Activated T-cell treated with anti-CD3 and anti-CD28 coated beads, Interleukin-2, amount 50 U/mL, for 48 hours (primary cell): ENCODE data around the gene COL26A1.

Experiments used
- DNase-seq, 2 experiments: peaks; one replicate each; pipeline ENCODE4 v3.0.0-alpha.2; 2020

COL26A1 gene

DNA sequence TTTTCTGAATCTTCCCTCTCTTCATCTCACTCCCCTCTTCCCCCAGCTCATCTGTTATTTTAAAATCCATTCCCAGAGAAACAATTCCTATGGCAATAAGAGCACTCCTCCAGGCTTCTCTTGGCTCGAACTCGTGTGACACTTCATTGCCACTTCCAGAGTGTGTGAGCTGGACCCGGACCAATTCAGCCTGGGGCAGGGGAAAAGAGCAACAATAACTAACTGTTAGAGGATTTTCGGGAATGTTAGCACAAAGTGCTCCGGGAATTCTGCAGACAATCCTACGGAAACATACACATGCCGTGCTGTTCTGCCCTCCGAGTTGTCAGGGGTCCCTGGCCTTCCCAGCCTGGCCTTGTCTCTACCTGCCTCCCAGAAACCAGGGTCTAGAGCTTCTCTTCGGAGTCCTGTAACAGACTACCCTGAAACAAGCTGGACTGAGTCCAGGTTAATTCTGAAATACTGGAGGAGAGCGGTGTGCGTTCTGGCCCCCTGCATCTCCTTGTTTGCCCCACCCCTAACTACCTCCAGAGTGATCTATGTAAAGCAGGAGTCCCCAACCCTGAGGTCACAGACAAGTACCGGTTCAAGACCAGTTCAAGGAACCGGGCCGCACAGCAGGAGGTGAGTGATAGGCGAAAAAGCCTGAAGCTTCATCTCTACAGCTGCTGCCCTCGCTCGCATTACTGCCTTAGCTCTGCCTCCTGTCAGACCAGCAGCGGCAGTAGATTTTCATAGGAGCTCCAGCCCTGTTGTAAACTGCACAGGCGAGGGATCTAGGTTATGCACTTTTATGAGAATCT lies 11.3 kb downstream of the COL26A1 start:
- DNase-seq = no peak

DNA sequence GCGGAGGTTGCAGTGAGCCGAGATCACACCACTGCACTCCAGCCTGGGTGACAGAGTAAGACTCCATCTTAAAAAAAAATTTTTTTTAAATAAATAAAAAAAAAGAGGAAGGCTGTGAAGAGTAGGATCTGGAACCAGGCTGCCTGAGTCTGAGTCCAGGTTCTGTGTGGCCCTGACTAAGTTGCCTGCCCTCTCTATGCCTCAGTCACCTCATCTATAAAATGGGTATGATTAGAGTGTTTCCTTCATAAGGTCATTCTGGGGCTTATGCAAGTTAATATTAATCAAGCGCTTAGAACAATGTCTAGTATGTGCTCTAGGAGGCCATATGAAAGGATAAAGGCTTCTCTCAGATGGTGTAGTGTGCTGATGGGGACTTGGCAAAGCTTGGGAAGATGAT lies 12.3 kb downstream of the COL26A1 start:
- no peak for DNase-seq

DNA sequence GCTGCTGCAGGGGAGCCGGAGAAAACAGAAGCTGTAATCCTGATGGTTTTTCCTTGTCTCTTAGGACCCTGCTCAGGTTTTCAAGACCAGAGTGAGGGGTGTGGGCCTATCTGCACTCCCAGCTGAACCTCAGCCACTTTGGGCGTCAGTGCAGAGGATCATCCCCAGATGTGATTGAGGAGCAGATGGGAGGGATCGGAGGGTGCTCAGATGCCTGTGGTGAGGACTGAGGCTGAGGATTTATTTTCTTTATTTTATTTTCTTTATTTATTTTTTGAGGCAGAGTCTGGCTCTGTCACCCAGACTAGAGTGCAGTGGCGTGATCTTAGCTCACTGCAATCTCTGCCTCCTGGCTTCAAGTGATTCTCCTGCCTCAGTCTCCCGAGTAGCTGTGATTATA lies 13.9 kb downstream of the COL26A1 start:
- no peak for DNase-seq

DNA sequence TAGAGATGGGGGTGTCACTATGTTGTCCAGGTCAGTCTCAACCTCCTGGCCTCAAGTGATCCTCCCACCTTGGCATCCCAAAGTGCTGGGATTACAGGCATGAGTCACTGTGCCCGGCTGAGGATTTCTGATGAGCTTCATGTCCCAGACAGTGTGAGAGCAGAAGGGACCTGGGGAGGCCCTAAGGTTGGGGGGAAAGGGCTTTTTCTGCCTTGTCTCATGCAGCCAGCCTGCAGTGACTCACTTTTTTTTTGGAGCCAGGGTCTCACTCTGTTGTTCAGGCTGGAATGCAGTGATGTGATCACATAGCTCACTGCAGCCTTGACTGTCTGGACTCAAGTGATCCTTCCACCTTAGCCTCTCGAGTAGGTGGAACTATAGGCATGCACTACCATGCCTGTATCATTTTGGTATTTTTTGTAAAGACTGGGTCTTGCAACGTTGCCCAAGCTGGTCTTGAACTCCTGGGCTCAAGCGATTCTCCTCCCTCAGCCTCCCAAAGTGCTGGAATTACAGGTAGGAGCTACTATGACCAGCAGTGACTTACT lies 14.6 kb downstream of the COL26A1 start:
- DNase-seq = no peak

DNA sequence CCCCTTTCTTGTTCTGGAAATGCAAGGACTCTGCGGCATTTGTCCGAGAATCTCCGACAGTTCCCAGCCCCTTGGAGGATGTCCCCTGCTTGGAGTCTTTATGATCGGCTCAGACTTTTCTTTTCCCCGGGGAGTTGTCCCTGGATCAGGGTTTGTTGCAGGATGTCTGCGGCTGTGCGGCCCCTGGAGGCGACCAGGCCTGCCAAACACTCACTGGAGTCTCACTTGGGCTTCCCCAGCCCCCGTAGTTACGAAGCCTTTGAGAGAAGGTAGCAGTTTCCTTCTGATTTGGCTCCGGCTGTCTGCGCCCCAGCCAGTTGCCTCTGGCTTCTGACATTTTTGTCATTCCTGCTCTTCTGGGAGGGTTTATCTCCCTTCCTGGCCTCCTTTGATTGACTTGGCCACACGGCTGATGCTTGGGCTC lies 16.1 kb downstream of the COL26A1 start:
- no peak for DNase-seq

DNA sequence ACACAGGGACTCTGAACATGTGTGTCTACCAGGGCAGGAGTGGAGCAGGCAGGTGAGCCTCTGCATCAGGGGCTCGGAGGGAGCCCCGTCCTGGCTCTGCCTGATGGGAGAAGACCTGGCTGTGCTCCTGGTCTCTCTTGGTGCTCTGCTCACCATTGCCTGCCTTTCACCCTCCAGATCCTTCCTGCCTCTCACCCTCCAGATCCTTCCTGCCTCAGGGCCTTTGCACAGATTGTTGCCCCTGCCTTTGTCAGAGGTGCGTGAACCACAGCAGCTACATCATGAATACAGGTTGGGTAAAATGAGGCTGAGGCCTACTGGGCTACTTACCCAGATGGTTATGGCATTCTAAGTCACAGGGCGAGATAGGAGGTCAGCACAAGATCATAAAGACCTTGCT lies 16.6 kb downstream of the COL26A1 start:
- DNase-seq = no peak

DNA sequence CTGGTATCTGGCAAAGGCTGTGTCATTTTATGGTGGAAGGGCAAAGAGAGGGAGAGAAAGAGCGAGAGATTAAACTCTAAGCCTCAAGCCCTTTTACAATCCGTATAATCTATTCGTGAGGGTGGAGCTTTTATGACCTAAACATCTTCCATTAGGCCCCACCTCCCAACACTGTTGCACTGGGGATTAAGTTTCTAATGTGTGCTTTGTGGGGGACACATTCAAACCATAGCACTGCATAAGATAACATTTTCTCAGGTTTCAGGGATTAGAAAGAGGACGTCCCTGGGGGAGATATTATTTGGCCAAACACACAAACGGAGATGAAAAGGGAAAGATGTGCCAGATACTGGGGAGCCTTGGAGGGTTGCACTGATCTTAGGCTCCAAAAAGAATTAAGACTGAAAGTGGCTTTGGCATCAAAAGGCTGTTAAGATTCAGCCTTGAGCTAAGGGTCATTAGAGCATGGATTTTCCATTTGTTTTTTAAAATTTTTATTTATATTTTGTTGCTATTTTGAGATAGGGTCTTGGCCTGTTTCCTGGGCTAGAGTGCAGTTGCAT lies 19.0 kb downstream of the COL26A1 start:
- DNase-seq = no peak

DNA sequence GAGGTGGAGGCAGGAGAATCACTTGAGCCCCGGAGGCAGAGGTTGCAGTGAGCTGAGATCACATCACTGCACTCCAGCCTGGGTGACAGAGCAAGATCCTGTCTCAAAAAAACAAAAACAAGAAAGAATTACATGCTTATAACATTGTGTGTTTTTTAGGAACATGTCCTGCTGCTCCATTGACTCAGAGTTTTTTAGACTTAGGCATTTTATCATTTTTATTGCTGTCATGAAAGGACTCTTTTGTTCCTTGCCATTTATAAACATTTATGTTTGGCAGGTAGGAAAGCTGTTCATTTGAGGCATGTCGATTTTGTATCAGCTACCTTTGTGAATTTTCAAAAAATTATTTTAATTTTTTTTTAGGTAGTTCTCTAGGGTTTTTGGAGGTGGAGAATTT lies 20.3 kb downstream of the COL26A1 start:
- no peak for DNase-seq

DNA sequence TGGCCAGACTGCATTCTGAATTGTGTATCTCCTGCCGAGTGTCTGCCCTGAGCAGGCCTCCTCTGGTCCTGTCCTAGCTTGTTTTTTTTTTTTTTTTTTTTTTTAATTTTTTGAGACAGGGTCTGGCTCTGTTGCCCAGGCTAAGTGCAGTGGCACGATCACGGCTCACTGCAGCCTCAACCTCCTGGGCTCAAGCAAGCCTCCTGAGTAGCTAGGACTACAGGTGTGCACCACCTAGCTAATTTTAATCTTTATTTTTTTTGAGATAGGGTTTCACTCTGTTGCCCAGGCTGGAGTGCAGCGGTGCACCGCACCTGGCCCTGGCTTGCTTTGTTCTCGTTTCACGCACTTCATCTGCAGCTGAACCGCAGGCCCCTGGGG lies 23.5 kb downstream of the COL26A1 start:
- DNase-seq = no peak

DNA sequence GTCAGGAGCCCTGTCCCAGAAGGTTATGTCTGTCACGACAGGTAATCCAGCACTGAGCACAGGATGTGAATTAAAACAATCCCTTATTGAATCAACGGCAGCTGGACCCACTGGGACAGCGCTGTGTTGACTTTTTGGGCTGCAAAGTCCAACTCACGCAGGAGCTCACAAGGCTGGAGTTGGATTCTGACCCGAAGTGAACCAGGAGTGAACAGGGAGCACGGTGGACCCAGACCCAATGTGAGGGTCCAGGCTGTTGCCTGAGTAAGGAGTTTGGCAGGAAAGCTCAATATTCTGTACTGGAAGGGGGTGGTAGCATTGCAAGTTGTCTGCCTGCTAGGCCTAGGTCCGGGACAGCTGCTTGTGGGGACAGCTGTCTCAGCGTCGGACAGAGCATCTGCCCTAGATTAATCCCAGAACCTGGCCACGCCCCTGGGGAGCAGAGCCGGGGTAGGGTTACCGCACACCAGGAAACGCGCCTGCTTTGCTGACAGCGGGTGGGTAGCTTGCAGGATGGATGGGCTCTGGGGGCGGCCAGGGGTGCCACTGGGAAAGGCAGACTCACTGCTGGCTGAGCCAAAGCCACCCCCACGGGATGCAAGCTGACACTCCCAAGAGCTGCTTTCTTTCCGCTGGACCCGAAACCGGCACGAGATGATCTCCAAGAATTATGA lies 24.0 kb downstream of the COL26A1 start:
- DNase-seq = no peak

DNA sequence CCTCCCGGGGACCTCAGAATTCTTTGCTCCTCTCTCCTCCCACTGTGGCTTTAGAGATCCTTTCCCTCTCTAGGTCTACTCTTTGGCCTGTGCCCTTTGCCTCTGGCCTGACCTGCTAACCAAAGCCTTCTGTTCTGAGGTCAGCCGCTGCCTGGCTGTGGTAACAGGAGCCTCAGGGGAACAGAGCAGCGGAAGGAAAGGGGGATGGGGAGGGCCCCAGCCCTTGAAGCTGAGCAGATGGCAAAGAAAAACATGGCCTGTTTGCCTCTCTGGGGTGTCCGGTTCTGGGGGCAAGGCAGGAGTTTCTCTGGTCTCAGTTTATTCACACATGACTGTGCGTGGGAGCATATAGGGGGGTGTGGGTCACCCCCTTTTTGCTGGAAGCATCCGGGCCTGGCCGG lies 28.2 kb downstream of the COL26A1 start:
- peak; percentile 46 to 49 for DNase-seq

DNA sequence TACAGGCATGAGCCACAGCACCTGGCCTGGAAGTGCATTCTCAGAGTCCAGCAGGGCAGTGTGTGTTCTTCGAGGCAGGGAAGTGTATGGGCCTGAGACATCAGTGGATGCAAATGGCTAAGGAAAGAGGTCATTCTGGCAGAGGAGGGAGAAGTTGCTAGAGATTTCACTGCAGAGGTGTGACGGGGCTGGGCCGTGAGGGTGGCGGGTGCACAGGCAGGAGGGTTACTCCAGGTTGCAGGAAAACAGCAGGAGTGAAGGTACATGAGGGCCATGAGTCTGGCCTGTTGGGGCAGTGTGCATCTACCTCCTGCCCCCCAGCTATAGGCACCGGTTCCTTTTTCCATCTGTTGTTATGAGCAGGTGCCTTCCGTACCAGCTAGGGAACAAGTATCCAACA lies 29.3 kb downstream of the COL26A1 start:
- no peak for DNase-seq

DNA sequence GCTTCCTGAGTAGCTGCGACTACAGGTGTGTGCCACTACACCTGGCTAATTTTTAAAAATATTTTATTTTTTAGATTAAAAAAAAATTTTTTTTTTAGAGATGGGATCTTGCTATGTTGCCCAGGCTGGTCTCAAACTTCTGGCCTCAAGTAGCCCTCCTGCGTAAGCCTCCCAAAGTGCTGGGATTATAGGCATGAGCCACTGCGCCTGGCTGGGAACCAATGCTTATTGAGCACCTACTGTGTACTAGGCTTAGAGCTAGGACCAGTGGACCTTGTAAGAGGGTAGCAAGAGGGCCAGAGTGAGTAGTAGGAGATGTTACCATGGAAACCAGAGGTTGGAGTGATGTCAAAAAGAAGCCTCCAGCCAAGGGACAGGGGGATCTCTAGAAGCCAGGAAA lies 31.2 kb downstream of the COL26A1 start:
- no peak for DNase-seq

DNA sequence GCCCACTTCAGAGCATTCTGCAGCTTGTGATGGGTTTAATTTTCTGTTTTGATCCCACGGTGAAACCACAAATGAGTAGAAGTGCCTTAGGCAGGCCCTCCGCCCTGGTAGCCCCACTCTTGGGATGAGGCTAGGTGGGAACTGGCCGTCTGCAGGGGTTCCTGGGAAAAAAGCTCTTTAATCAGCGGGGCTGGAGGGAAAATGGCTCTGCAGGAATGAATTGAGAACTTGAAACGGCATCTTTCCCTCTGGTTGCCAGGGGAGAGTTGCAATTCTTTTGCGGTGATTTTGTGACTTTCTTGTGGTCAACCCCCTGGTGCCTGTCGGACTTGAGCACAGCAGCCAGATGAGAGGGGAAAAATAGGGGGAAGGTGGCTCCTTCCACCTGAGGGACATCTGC lies 32.7 kb downstream of the COL26A1 start:
- DNase-seq = no peak

DNA sequence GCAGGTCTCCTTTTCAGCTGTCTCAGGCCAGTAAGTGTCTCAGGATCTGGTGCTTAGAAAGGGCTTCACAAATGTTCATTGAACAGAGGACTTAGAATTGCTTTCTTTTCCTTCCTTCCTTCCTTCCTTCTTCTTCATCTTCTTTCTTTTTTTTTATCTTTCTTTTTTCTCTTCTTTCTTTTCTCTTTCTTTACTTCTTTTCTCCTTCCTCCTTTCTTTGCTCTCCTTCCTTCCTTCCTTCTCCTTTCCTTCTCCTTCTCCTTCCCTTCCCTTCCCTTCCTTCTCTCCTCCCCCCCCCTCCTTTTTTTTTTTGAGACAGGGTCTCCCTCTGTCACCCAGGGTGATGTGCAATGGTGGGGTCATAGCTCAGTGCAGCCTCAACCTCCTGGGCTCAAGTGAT lies 34.6 kb downstream of the COL26A1 start:
- DNase-seq = no peak

DNA sequence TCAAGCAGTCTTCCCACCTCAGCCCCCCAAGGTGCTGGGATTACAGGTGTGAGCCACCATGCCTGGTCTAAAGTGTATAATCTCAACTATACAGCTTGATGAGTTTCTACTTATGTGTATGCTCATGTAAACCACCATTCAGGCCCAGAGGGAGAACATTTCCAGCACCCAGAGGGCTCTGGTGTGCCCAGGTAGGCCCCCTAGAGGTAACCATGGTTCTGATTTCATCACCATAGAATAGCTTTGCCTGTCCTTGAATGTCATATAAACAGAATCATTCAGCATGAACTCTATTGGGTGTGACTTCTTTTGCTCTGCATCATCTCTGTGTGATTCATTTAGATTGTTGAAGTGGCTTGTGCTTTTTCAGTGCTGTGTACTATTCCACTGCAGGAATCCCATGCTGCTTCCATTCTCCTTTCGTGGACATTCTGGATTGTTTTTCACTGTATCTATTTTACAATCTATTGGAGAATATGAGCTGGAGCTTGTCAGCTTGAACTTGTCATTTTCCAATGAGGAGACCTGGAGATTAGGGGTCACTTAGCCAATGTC lies 35.2 kb downstream of the COL26A1 start:
- no peak for DNase-seq

DNA sequence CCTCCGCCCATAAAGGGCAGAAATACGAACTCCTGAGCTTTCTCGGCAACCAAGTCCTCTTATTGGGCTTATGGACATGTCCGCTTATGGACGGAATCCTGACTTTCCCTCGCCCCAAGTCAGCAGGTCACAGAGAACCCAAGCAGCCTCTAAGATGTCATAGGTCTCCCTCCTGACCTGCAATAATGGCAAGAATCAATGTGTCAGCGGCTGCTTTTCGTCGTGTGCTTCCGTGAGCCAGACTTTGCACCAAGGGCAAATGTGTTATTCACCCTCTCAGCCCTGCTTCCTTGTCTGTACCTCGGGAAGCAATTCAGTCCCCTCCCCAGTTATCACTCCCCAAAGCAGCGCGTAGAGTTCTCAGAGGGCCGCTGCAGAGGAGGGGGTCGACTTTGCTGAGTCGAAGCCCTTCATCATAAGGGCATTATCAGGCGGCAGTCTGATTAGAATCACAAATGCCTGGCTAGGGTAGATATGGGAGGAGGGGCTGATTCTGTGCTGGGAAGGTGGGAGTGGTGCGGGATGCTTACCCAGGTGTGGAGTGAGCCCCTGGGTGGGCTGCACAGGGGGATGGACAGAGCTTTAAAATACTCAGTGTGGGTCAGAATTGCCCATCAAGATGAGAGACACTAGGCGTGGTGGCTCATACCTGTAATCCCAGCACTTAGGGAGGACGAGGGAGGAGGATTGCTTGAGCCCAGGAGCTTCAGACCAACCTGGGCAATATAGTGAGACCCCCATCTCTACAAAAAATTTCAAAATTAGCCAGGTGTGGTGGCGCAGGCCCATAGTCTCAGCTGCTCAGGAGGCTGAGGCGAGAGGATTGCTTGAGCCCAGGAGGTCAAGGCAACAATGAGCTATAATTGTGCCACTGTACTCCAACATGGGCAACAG lies 36.0 kb downstream of the COL26A1 start:
- no peak for DNase-seq

DNA sequence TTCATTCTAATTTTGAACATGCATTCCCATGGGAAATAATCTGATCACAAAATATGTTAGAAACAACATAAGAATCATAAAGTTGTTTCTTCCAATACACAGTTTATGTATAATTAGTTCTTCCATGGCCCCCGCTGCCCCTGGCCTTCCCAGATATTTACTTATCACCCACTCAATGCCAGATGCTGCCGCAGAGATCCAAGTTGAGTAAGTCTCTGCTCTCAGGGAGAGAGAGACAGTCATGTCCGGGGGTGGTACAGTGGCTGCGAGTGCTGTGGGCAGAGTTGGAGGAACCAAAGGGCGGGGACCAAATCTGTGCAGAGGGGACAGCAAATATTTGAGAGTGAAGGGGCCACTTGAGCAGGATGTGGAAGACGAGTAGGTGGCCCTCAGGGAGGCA lies 37.1 kb downstream of the COL26A1 start:
- DNase-seq = no peak

DNA sequence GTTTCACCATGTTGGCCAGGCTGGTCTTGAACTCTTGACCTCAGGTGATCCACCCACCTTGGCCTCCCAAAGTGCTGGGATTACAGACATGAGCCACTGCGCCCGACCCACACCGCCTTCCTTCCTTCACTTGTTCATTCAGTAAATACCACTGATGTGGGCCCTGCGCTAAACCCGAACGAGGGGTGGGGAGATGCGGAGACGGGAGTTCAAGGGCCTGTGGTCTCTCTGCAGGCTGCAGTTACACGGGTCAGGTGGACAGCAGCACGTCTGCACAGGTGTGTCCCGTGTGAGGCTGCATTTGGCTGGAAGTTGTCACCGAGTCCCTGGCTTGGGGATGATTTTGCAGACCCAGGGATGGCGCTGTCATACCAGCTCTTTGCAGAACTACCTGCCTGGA lies 38.1 kb downstream of the COL26A1 start:
- DNase-seq = no peak

DNA sequence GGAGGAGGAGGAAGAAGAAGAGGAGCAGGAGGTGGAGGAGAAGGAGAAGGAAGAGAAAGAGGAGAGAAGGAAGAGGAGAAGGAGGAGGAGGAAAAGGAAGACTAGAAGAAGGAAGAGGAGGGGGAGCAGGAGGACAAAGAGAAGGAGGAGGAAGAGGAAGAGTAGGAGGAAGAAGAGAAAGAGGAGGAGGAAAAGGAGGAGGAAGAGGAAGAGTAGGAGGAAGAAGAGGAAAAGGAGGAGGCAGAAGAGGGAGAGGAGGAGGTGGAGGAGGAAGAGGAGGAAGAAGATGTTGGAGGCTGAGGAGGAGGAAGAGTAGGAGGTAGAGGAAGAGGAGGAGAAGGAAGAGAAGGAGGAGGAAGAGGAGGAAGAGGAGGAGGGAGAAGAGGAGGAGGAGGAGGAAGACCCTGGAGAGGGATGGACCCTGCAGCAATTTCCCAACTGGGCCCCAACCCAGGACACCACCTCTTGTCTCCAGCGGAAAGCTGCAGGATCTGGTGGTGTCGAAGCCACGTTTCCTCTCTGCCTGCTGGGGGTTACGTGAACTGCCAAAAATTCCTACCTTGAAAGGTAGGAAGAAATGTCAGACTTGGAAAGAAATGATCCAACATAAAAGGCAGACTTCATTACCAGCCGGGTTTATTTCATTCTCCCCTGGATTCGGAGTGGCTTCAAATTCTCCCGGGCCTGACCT lies 38.9 kb downstream of the COL26A1 start:
- DNase-seq = no peak

DNA sequence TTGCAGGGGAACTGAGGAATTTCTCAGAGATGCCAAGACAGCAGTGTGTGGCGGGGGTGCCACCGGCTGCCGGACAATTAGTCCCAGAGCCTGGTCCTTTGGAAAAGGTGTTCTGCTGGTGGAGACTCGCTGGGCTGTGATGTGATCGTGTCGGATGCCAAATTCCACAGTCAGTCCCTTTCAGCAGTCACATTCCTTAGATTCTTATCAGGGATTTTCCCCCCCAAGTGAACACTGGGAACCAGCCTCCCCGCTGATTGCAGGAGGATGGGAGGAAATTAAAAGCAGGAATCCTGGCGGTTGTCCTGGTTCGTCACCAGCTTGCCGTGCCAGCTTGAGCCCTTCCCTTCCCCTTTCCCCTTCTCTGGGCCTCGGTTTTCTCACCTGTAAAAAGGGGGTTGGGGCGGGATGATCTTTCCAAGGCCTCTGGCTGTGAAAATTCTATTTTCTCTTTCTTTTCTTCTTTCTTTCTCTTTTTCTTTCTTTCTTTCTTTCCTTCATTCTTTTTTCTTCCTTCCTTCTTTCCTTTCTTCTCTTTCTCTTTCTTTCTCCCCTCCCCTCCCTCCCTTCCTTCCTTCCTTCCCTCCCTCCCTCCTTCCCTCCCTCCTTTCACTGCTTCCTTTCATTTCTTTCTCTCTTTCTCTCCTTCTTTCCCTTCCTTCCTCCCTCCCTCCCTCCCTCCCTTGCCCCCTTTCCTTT lies 39.6 kb downstream of the COL26A1 start:
- no peak for DNase-seq
